PC-3 (cell line): ENCODE results near the gene FAM53B. TPM values are rescaled to one million over a fixed set of nuclear protein-coding genes. Genes with fewer than 3 reads are reported as not detected.

Experiments used
- ATAC-seq: fragments of 200-7000 bp; cut with Tn5 transposase; 2 replicates; pipeline ENCODE4 v1.9.1; 2020; ENCODE audit warnings: mild to moderate bottlenecking, moderate library complexity
- BruUV-seq: library from RNA; stranded (reverse); fragments of 400-500 nt; replicated peaks from 2 replicates; lab custom pipeline; 2021; lab: Mats Ljungman, UMichigan
- CTCF ChIA-PET: fragments of 300-600 bp; sonication (Branson Sonifier 250); formaldehyde crosslinking; loops from one replicate; lab custom pipeline; 2022; ENCODE audit warnings: antibody characterized with exemption; lab: Charles Lee
- POLR2A ChIA-PET: fragments of 300-600 bp; sonication (Branson Sonifier 250); formaldehyde crosslinking; loops from one replicate; lab custom pipeline; 2022; ENCODE audit warnings: antibody characterized with exemption; ENCODE audit not compliant: unreplicated experiment; lab: Charles Lee
- DNase-seq: peaks from one replicate; pipeline ENCODE4 v3.0.0-alpha.2; 2015
- H2AFZ ChIP-seq: fragments of 300-600 bp; sonication (generic); 2 replicates; pipeline ENCODE4 v1.6.0; 2016; ENCODE audit warnings: antibody characterized with exemption, low read length
- H3F3A ChIP-seq: fragments of 300-600 bp; sonication (generic); one replicate; pipeline ENCODE4 v1.6.0; 2017; ENCODE audit warnings: antibody characterized with exemption, low read length, control low read depth, mild to moderate bottlenecking; ENCODE audit not compliant: unreplicated experiment
- H3K27ac ChIP-seq: fragments of 300-600 bp; sonication (generic); 2 replicates; pipeline ENCODE4 v1.5.1; 2016; ENCODE audit warnings: mild to moderate bottlenecking, low read length
- H3K27me3 ChIP-seq: fragments of 300-600 bp; sonication (generic); 2 replicates; pipeline ENCODE4 v1.6.1; 2016; ENCODE audit warnings: low read length, mixed read lengths
- H3K36me3 ChIP-seq: fragments of 300-600 bp; sonication (generic); 2 replicates; pipeline ENCODE4 v1.6.1; 2016; ENCODE audit warnings: low read depth, mixed run types, low read length, mixed read lengths
- H3K4me1 ChIP-seq: fragments of 300-600 bp; sonication (generic); 2 replicates; pipeline ENCODE4 v1.5.1; 2016; ENCODE audit warnings: low read length; ENCODE audit not compliant: insufficient read depth
- H3K4me2 ChIP-seq: fragments of 300-600 bp; sonication (generic); 2 replicates; pipeline ENCODE4 v1.6.0; 2016; ENCODE audit warnings: low read length
- H3K4me3 ChIP-seq: fragments of 300-600 bp; sonication (generic); 2 replicates; pipeline ENCODE4 v1.5.1; 2016; ENCODE audit warnings: mild to moderate bottlenecking, low read length, mixed read lengths
- H3K79me2 ChIP-seq: fragments of 300-600 bp; sonication (generic); 2 replicates; pipeline ENCODE4 v1.6.1; 2017; ENCODE audit warnings: low read length, mixed read lengths
- H3K9ac ChIP-seq: fragments of 300-600 bp; sonication (generic); 2 replicates; pipeline ENCODE4 v1.6.0; 2016; ENCODE audit warnings: mild to moderate bottlenecking, low read length
- H3K9me2 ChIP-seq: fragments of 300-600 bp; sonication (generic); replicated peaks from 2 replicates; pipeline ENCODE4 v1.6.1; 2016; ENCODE audit warnings: mixed run types, low read length, mixed read lengths
- H3K9me3 ChIP-seq: fragments of 300-600 bp; sonication (generic); 2 replicates; pipeline ENCODE4 v1.6.1; 2016; ENCODE audit warnings: low read length, mixed read lengths
- H4K20me1 ChIP-seq: fragments of 300-600 bp; sonication (generic); 2 replicates; pipeline ENCODE4 v1.6.1; 2016; ENCODE audit warnings: low read length, mixed read lengths
- EZH2 ChIP-seq: fragments of 300-600 bp; sonication (generic); IDR thresholded peaks from one replicate; pipeline ENCODE4 v1.6.1; 2017; ENCODE audit warnings: antibody characterized with exemption, mild to moderate bottlenecking, low read length; ENCODE audit not compliant: unreplicated experiment
- EZH2phosphoT487 ChIP-seq: fragments of 300-600 bp; sonication (generic); IDR thresholded peaks from 2 replicates; pipeline ENCODE4 v1.6.1; 2018; ENCODE audit warnings: mild to moderate bottlenecking, antibody characterized with exemption, low read length, borderline replicate concordance
- intact Hi-C: fragments of 100-400 bp; cut with micrococcal nuclease; formaldehyde crosslinking; loops from 2 replicates; pipeline ENCODE4 v1.9.0; 2023
- total RNA-seq: library from RNA; depleted of rRNA; stranded (reverse); fragments of >200 nt; gene quantifications from 2 replicates; pipeline ENCODE4 v1.2.3, GENCODE V29; 2014
- TF ChIP-seq, protein P1 (sequence below): fragments of 300-600 bp; sonication (generic); conservative IDR thresholded peaks from 2 replicates; pipeline ENCODE4 v1.5.1; 2017; ENCODE audit warnings: antibody characterized with exemption, low read depth, mild to moderate bottlenecking, low read length

The FAM53B gene
- total RNA-seq, 1 experiment from 2014 or later, result 19.4 TPM

DNA sequence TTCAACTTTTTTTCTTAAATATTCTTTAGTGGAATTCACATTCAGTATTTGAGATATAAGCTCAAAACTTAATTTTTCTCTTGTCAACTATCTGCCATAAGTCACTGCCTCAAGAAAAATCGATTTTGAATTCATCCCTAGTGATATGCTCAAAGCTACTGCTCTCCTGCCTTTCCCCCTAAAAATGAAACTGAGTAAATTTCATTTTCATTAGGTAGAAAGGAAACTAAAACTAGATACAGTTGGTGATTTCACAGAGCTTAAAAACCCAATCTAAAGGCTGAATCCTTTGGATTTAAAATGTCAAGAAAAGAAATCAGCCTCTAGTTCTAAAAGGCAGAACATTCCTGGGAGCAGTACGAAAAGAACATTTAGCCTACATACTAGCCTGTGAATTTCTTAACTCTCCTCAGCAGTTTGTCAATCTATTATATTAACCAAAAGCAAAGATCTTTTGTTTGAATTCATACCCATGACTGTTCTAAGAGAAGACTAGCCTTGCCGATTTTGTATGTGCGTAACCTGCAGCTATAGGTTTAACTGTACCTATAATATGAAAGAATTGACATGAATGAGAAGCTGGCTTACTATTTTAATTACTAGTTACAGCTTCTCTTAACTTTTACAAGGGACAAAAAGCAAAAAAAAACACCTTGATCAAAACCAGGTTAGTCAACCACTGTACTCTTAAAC lies 4.9 kb upstream of the FAM53B start:
- no TSS peak for BruUV-seq

DNA sequence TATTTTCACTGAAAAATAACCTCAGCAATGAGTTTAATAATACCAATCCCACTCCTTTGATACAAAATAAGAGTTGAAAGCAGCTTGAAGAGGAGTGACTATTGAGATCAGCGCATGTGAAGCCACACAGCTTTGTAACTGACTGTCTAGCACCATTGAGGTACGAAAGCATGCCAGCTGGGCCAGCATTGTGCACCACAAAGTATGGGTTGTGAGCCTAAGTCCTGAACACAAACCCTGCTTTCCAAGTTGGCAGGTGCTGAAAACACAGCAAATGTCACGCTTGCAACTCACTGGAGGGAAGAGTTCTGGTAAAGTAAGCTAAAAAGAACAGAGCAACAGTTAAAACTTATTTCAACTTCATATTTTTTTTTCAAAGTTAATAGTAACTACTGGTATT lies 4.0 kb upstream of the FAM53B start:
- ATAC-seq, result no peak
- Histone ChIP-seq H3F3A (no peaks in the 10 kb centered on the region), H3K4me2 (no peak overlapping the region), H3K4me1 (peaks cover 25% of the 10 kb centered on the region), H4K20me1 (no peaks in the 10 kb centered on the region), H3K36me3 (no peaks in the 10 kb centered on the region; the same call in 1 of the 2 replicates), H3K27ac (no peak overlapping the region), H2AFZ (no peak overlapping the region), H3K9ac (no peak overlapping the region), H3K79me2 (peaks cover 5% of the 10 kb centered on the region), H3K9me2 (no peaks in the 10 kb centered on the region), H3K27me3 (no peaks in the 10 kb centered on the region), H3K4me3 (no peak overlapping the region), H3K9me3 (no peaks in the 10 kb centered on the region)
- POLR2A ChIA-PET, result no interaction called here
- no TSS peak for BruUV-seq
- CTCF ChIA-PET, result no interaction called here
- intact Hi-C loops, result no loop called here
- TF ChIP-seq, protein P1, sequence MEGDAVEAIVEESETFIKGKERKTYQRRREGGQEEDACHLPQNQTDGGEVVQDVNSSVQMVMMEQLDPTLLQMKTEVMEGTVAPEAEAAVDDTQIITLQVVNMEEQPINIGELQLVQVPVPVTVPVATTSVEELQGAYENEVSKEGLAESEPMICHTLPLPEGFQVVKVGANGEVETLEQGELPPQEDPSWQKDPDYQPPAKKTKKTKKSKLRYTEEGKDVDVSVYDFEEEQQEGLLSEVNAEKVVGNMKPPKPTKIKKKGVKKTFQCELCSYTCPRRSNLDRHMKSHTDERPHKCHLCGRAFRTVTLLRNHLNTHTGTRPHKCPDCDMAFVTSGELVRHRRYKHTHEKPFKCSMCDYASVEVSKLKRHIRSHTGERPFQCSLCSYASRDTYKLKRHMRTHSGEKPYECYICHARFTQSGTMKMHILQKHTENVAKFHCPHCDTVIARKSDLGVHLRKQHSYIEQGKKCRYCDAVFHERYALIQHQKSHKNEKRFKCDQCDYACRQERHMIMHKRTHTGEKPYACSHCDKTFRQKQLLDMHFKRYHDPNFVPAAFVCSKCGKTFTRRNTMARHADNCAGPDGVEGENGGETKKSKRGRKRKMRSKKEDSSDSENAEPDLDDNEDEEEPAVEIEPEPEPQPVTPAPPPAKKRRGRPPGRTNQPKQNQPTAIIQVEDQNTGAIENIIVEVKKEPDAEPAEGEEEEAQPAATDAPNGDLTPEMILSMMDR, result no peak
- TF ChIP-seq EZH2phosphoT487 (no peak), EZH2 (no peak)
- DNase-seq, result no peak

More for the DNA sequence above, 4.9 kb upstream of the FAM53B start:
- Histone ChIP-seq H3K27ac (no peak overlapping the region), H3K9me2 (no peaks in the 10 kb centered on the region), H4K20me1 (no peaks in the 10 kb centered on the region), H3K4me2 (no peak overlapping the region), H3K4me3 (no peak overlapping the region), H3K9me3 (no peaks in the 10 kb centered on the region), H3F3A (no peaks in the 10 kb centered on the region), H3K27me3 (no peaks in the 10 kb centered on the region), H3K4me1 (peaks cover 25% of the 10 kb centered on the region), H3K79me2 (no peaks in the 10 kb centered on the region), H2AFZ (no peak overlapping the region), H3K9ac (no peak overlapping the region), H3K36me3 (no peaks in the 10 kb centered on the region; the same call in 1 of the 2 replicates)
- POLR2A ChIA-PET, result no interaction called here
- DNase-seq (no peak), ATAC-seq (no peak)
- intact Hi-C loops, result no loop called here
- CTCF ChIA-PET, result no interaction called here
- TF ChIP-seq, protein P1, result no peak
- TF ChIP-seq EZH2phosphoT487 (no peak), EZH2 (no peak)

DNA sequence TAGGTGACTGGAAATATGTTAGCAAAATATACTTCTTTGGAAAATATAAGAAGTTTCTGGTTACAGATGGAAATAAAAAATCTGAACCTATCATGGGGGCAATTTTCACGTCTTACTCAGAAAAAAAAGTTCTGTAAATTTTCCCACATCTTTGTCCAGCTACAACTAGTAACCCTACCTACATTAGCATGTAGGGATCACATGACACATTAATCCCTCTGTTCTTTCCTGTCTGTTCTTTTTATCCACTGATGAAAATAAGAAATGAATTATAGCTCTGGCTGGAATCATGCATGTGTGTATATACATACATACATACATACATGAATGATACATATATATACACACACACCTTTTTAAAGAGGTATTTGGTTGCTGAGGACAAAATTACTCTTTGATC lies 3.6 kb upstream of the FAM53B start:
- CTCF ChIA-PET, result no interaction called here
- BruUV-seq, result no TSS peak
- DNase-seq, result no peak

More for the DNA sequence above, 3.6 kb upstream of the FAM53B start:
- Histone ChIP-seq H3K9me3 (no peaks in the 10 kb centered on the region), H3K36me3 (no peaks in the 10 kb centered on the region; the same call in 1 of the 2 replicates), H3K27me3 (no peaks in the 10 kb centered on the region), H3K4me1 (peaks cover 25% of the 10 kb centered on the region), H2AFZ (no peak overlapping the region), H3K79me2 (peaks cover 7% of the 10 kb centered on the region), H3K4me2 (no peak overlapping the region), H3K4me3 (no peak overlapping the region), H3F3A (no peaks in the 10 kb centered on the region), H3K9ac (no peak overlapping the region), H4K20me1 (no peaks in the 10 kb centered on the region), H3K9me2 (no peaks in the 10 kb centered on the region), H3K27ac (no peak overlapping the region)
- POLR2A ChIA-PET, result no interaction called here
- intact Hi-C loops, result no loop called here
- no peak for ATAC-seq
- TF ChIP-seq EZH2 (no peak), EZH2phosphoT487 (no peak)
- TF ChIP-seq, protein P1, result no peak
